GM12873 (cell line): ENCODE results near the gene ENO3.

Experiments used
- TF ChIP-seq, protein P1 (sequence below): IDR thresholded peaks from 2 replicates; pipeline ENCODE4 v1.5.1; 2012; ENCODE audit warnings: low read depth, mild to moderate bottlenecking, moderate library complexity, low read length, control low read depth; ENCODE audit not compliant: insufficient read depth; ENCODE audit errors: missing control alignments

Gene ENO3

DNA sequence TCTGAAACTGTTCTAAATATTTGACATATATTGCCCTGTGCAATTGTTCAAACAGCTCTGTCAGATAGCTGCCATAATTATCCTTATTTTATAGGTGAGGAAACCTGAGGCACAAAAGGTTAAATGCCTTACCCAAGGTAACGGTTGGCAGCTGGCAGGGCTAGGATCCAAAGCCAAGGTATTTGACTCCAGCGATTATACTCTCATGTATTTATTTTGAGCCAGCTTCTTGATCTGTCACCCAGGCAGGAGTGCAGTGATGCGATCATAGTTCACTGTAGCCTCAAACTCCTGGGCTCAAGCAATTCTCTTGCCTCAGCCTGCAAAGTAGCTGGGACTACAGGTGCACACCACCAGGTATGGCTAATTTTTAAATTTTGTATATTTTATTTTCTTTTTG lies 7.2 kb downstream of the ENO3 start:
- TF ChIP-seq, protein P1, sequence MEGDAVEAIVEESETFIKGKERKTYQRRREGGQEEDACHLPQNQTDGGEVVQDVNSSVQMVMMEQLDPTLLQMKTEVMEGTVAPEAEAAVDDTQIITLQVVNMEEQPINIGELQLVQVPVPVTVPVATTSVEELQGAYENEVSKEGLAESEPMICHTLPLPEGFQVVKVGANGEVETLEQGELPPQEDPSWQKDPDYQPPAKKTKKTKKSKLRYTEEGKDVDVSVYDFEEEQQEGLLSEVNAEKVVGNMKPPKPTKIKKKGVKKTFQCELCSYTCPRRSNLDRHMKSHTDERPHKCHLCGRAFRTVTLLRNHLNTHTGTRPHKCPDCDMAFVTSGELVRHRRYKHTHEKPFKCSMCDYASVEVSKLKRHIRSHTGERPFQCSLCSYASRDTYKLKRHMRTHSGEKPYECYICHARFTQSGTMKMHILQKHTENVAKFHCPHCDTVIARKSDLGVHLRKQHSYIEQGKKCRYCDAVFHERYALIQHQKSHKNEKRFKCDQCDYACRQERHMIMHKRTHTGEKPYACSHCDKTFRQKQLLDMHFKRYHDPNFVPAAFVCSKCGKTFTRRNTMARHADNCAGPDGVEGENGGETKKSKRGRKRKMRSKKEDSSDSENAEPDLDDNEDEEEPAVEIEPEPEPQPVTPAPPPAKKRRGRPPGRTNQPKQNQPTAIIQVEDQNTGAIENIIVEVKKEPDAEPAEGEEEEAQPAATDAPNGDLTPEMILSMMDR: no peak

DNA sequence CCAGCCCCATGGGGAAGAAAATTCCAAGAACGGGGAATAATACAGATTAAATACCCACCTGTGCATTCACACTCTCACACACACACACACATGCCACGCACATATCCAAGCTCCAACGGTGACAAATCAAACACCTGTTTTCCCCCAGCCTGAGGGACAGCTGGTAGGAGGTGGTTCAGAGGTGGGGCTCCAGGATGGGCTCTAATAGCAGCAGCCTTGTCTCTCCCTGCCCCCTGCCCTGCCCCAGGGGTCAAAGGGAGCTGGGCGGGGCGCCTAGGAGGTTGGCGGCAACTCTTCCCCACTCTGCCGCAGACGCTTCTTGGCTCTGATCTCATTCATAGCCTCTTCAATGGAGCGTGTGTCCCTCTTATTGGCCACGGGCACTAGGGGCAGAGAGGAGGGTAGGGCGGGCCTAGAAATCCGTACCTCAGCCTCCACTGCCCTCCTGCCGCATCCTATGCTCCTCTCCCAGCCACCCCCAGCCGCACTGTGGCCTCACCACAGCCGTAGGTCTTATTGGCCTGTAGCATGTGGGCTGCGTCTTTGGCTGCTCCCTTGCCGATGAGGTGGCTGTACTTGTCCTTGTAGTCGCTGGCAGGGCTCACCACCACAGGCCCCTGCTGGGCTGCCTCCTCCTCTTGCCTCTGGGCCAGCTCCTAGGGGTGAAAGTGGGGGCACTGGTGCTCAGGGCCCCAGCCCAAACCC lies 8.5 kb downstream of the ENO3 start:
- TF ChIP-seq, protein P1: no peak

DNA sequence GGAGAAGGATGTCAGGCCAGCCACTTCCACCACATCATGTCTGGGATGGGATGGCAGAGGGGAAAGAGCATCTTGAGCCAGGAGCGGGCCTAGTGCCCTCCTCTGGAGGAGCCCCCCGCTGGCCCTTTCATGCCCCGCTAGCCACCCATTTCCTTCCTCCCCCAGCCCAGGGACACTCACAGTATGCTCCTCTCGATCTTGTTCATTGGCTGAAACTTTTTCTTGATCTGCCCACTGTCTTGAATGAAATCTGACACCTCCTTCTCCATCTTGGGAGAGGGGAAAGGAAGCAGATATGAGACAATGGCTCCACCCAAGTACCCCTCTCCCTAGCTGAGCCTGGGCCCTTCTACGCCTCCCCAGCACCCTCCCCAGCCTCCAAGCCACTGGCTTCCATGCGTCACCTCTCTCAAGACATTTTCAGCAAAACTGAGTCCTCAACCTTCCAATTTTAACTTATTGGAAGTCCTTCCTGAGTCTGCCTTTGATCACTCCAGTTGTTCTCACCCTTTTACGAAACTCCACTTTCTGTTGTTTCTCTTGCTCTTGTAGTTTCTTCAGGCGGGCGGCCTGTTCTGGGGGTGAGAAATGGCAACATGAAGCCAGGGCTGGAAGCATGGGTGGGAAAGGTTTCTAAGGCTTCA lies 9.5 kb downstream of the ENO3 start:
- TF ChIP-seq, protein P1: no peak

DNA sequence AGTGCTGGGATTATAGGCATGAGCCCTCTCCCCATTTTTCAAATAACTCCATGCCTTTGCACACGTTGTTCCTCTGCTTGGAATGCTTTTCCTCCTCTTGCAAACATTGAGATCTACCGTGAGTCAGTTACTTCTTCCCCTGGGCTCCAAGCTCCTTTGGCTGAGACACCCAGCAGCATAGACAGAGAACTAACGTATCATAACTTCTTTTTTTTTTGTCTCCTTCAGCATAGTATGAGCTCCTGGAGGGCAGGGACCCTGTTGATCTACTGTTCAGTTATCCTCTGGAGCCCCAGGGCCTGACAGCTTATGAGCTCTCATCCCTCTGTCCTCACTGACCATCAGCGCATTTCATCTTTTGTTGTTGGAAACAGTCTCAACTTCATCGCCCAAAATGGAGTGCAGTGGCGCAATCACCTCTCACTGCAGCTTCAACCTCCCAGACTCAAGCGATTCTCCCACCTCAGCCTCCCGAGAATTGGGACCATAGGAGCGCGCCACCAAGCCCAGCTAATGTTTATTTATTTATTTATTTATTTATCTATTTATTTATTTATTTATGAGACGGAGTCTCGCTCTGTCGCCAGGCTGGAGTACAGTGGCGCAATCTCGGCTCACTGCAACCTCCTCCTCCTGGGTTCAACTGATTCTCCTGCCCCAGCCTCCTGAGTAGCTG lies 14.5 kb downstream of the ENO3 start:
- TF ChIP-seq, protein P1: no peak

DNA sequence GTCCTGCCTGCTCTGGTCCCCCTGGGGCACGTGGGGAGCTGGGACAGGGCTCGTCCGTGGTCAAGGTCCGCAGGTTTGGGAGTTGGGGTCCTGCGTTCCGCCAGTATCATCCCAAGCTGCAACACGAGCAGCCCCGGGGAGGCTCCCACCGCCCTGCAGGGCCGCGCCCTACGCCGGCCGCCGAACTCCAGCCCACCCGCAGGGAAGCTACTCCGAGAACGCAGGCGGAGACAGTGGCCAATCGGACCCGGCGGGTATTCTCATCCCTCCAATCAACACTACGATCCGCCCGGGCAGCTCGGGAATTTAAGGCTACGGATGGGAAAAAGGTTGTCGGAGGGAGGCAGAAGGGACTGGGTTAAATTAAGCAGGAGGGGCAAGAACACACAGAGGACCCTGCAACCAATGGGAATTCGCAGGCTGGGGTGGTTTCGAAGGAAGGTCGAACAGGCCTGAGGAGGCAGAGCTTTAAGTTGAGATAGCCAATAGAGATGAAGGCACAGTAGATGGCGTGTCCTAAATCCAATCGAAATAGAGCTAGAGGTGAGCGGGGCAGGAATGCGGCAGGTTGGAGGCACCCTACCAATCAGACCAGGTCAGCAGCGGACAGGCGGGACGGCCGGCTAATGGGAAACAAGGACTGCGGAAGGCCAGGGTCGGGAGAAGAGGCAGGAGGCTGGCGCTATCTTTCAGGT lies 16.1 kb downstream of the ENO3 start:
- TF ChIP-seq, protein P1: no peak

DNA sequence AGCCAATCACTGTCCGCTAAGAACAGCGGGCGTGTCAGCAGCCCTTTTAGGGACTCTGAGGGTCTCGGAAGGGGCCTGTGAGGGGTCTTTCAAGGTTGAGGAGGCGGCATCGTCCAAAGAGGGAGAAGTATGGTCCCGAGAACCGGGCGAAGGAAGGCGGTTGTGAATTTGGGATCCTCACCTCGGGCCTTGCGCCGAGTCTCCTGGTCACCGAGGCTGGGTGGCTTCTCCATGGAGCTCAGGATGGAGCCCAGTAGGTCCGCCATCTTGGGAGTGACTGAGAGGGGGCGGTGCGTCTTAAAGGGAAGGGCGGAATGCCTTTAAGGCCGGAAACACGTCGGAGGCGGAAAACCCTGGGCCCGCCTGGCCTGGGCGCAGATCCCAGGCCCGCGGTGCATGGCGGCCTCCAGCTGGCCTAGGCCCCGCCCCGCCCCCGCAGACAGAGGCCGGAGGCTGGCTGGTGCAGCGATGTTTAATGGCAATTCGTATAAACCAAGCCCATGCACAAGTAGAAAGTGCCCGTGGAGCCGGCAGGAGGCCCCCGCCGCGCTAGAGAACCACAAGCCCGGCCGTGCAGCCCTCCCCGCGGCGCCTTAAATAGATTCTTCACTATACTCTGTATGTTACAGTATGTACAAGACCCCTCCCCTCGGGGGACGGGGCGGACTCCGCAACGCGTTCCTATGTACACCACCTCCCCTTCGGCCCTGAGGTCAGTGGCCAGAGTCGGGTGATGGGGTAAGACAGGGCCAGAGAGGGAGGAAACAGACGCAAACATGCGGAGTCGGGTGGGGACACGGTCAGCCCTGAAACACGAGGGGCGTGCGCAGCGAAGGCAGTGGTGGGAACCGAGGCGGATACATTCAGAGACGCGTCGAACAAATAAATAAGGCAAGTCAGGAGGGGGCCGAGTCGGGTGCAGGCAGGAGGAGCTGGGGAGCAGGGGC lies 16.9 kb downstream of the ENO3 start, which contains the start of gene SPAG7:
Gene SPAG7, minus strand, starts transcription at position 279 of the 947 bp plus-strand sequence. Its CDS starts 13 bp downstream, at position 266.
- TF ChIP-seq, protein P1: no peak
